AG04449 (cell line): ENCODE measurements around the gene PRKCE.

Source experiments
- CTCF ChIA-PET: fragments of 350-600 bp; formaldehyde crosslinking; extraction: SDS; loops from one replicate; lab custom pipeline; 2021; ENCODE audit warnings: antibody characterized with exemption; lab: Yijun Ruan, JAX
- POLR2A ChIA-PET: fragments of 400-600, 350-600 bp; formaldehyde crosslinking; extraction: SDS; loops from one replicate; lab custom pipeline; 2020; ENCODE audit warnings: antibody characterized with exemption, inconsistent platforms; lab: Yijun Ruan, JAX
- DNase-seq: peaks from one replicate; pipeline ENCODE4 v3.0.0-alpha.2; 2010; ENCODE audit warnings: low read depth, low spot score
- H3K4me3 ChIP-seq: 2 replicates; pipeline ENCODE4 v1.5.1; 2011; ENCODE audit warnings: low read depth, mild to moderate bottlenecking, control low read depth, low read length
- CTCF ChIP-seq: IDR thresholded peaks from one replicate; pipeline ENCODE4 v1.5.1; 2011; ENCODE audit warnings: mild to moderate bottlenecking, moderate library complexity, low read length, control low read depth, inconsistent platforms; ENCODE audit not compliant: insufficient read depth; ENCODE audit errors: missing control alignments

Gene PRKCE

GRCh38 chr2:45769854-45770576, 118.5 kb downstream of the PRKCE start:
- H3K4me3 ChIP-seq = no peak overlapping the region
- POLR2A ChIA-PET = no interaction called here
- CTCF ChIA-PET = interaction anchor here (0.6 to 1.1 kb wide), 5 partner anchors 9 to 117 kb away, joined by 3 to 6 read pairs (median 3); no protein-coding TSS in a partner anchor
- no peak for TF ChIP-seq CTCF
- DNase-seq = no peak

GRCh38 chr2:45770811-45771210, 119.3 kb downstream of the PRKCE start:
- CTCF ChIA-PET = interaction anchor here (0.6 to 1.1 kb wide), 5 partner anchors 8 to 118 kb away, joined by 3 to 6 read pairs (median 3); no protein-coding TSS in a partner anchor
- no peak for TF ChIP-seq CTCF
- POLR2A ChIA-PET = no interaction called here
- DNase-seq = no peak
- H3K4me3 ChIP-seq = no peak overlapping the region

GRCh38 chr2:45771261-45771660, 119.8 kb downstream of the PRKCE start:
- H3K4me3 ChIP-seq = no peak overlapping the region
- CTCF ChIA-PET = interaction anchor here (0.9 to 1.1 kb wide), 4 partner anchors 7 to 122 kb away, joined by 3 to 6 read pairs (median 4); no protein-coding TSS in a partner anchor
- POLR2A ChIA-PET = no interaction called here
- no peak for TF ChIP-seq CTCF
- DNase-seq = no peak

- CTCF ChIA-PET = interaction anchor here (1.0 kb wide), 1 partner anchor 122 kb away, joined by 3 read pairs; no protein-coding TSS in a partner anchor
- no peak overlapping the region for H3K4me3 ChIP-seq
- POLR2A ChIA-PET = no interaction called here
- TF ChIP-seq CTCF = no peak
- DNase-seq = no peak
Measured at GRCh38 chr2:45772038-45772437, 120.6 kb downstream of the PRKCE start.

- H3K4me3 ChIP-seq = no peak overlapping the region
- ChIA-PET CTCF (interaction anchor here (2.6 kb wide), 1 partner anchor 15 kb away, joined by 10 read pairs; no protein-coding TSS in a partner anchor), POLR2A (no interaction called here)
- no peak for TF ChIP-seq CTCF
- DNase-seq = no peak
Measured at GRCh38 chr2:45773909-45774308, 122.4 kb downstream of the PRKCE start.

GRCh38 chr2:45774688-45775244, 123.3 kb downstream of the PRKCE start:
- TF ChIP-seq CTCF = no peak
- ChIA-PET POLR2A (no interaction called here), CTCF (interaction anchor here (1.4 to 2.6 kb wide), 2 partner anchors 16 to 131 kb away, joined by 3 to 10 read pairs; no protein-coding TSS in a partner anchor)
- H3K4me3 ChIP-seq = no peak overlapping the region
- no peak for DNase-seq
